ENCODE data around the gene CYB561.

- TF ChIP-seq POLR2A (IDR thresholded peaks at IDR 0.05) (no peak), CTCF (IDR thresholded peaks at IDR 0.05) (no peak)
Measured at GRCh38 chr17:63382826-63383225, 63.3 kb downstream of the CYB561 start.

All from tibial nerve (tissue), 3 donors.